ENCODE data around the gene HEATR1. TPM values are rescaled to one million over a fixed set of nuclear protein-coding genes. Genes with fewer than 3 reads are reported as not detected.
A peak's percentile ranks its signal among the peaks of the same experiment; 100 is the strongest.
"Not testable (repeated sequence)": the region's sequence is repeated elsewhere in the genome, so short reads cannot be mapped to it uniquely, and the experiment has no call there.

The HEATR1 gene
- total and polyA plus RNA-seq, 3 experiments from 2014 or later = 14.2 to 106 (median 101) TPM

DNA sequence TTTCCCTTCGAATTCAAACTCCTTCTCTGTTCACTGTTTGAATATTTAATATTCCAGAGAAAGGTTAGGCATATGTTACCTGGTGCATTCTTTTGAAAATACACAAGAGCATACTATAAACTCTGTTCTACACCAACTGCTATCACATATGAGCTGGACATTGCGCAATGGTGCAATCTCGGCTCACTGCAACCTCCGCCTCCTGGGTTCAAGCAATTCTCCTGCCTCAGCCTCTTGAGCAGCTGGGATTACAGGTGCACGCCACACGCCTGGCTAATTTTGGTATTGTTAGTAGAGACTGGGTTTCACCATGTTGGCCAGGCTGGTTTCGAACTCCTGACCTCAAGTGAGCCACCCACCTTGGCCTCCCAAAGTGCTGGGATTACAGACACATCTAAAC, 27.3 kb downstream of the HEATR1 start:
- H3K27ac ChIP-seq (ENCODE audit: low read depth, low read length); H3K27me3 ChIP-seq (ENCODE audit: insufficient read depth, low read length, poor library complexity, severe bottlenecking); H3K4me1 ChIP-seq (ENCODE audit: insufficient read depth, low read length); POLR2A ChIA-PET; H3K27me3 Mint-ChIP-seq; H3K27ac Mint-ChIP-seq; H3K4me3 ChIP-seq (ENCODE audit: low read length); H3K9me3 Mint-ChIP-seq; H3K9me3 ChIP-seq (ENCODE audit: low read length); DNase-seq; H3K4me3 Mint-ChIP-seq; CTCF ChIA-PET; H3K4me1 Mint-ChIP-seq: not testable (repeated sequence)
- peaks cover 23% of the 10 kb centered on the region for H3K36me3 ChIP-seq (ENCODE audit: insufficient read depth, low read length)
- H3K36me3 Mint-ChIP-seq = peaks cover 13 to 85% (median 39%) of the 10 kb centered on the region in 3 donors

- H3K9me3 Mint-ChIP-seq = no peaks in the 10 kb centered on the region
- peak overlapping the region in 2 of 8 donors; percentile 64 to 75 for H3K27ac Mint-ChIP-seq
- no peaks in the 10 kb centered on the region for H3K27me3 Mint-ChIP-seq
- Histone ChIP-seq H3K27me3 (ENCODE audit: insufficient read depth, low read length, poor library complexity, severe bottlenecking) (no peaks in the 10 kb centered on the region), H3K36me3 (ENCODE audit: insufficient read depth, low read length) (peaks cover 26% of the 10 kb centered on the region), H3K9me3 (ENCODE audit: low read length) (no peaks in the 10 kb centered on the region), H3K4me3 (ENCODE audit: low read length) (no peak overlapping the region), H3K27ac (ENCODE audit: low read depth, low read length) (no peak overlapping the region), H3K4me1 (ENCODE audit: insufficient read depth, low read length) (no peaks in the 10 kb centered on the region)
- ChIA-PET POLR2A (no interaction called here), CTCF (no interaction called here)
- peaks cover 0 to 2% (median 0%) of the 10 kb centered on the region in 3 donors for H3K4me1 Mint-ChIP-seq
- H3K36me3 Mint-ChIP-seq = peaks cover 13 to 84% (median 34%) of the 10 kb centered on the region in 3 donors
- no peak for DNase-seq
- no peak overlapping the region for H3K4me3 Mint-ChIP-seq
These were observed 28.3 kb downstream of the HEATR1 start for GRCh38 chr1:236576004-236576403.

- no peak for DNase-seq
- Mint-ChIP-seq H3K27me3 (no peaks in the 10 kb centered on the region), H3K4me3 (no peak overlapping the region), H3K9me3 (no peaks in the 10 kb centered on the region), H3K27ac (no peak overlapping the region), H3K4me1 (peaks cover 0 to 2% (median 0%) of the 10 kb centered on the region in 3 donors), H3K36me3 (peaks cover 13 to 88% (median 34%) of the 10 kb centered on the region in 3 donors)
- no peaks in the 10 kb centered on the region for H3K4me1 ChIP-seq (ENCODE audit: insufficient read depth, low read length)
- no peak overlapping the region for H3K27ac ChIP-seq (ENCODE audit: low read depth, low read length)
- peaks cover 29% of the 10 kb centered on the region for H3K36me3 ChIP-seq (ENCODE audit: insufficient read depth, low read length)
- H3K9me3 ChIP-seq (ENCODE audit: low read length) = no peaks in the 10 kb centered on the region
- ChIA-PET CTCF (no interaction called here), POLR2A (no interaction called here)
- no peak overlapping the region for H3K4me3 ChIP-seq (ENCODE audit: low read length)
- no peaks in the 10 kb centered on the region for H3K27me3 ChIP-seq (ENCODE audit: insufficient read depth, low read length, poor library complexity, severe bottlenecking)
These were observed 28.8 kb downstream of the HEATR1 start for GRCh38 chr1:236575523-236575922.

DNA sequence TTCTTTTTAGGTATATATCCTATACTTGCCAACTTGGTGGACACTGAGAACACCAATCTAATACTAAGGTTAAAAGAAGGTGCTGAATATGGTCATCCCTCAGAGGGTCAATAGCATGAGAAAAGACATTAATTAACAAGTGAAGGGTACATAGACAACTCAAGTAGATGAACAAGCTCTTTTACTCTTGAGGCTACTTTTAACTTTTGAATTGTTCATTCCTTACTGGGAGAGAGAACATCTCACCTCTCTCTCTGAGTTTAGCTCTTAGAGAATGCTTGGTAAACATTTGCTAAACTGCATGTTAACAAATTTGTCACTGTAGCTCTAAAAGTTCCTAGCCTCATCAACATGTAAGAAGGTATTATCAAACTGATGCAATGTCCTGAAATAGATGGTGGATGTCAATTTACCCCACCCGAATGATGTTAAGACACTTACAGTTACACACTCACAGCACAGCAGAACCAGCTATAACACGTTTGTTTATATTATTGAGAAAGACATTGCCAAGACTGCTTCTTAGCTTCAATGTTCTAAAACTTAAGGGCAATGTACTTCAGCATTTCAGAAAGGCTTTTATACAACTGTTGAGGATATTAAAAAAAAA, 35.9 kb downstream of the HEATR1 start:
- ChIA-PET CTCF (no interaction called here), POLR2A (interaction anchor here (0.6 kb wide), 1 partner anchor 202 kb away, joined by 3 read pairs; no protein-coding TSS in a partner anchor)
- H3K36me3 Mint-ChIP-seq = peaks cover 8 to 97% (median 46%) of the 10 kb centered on the region in 3 donors
- no peaks in the 10 kb centered on the region for H3K9me3 ChIP-seq (ENCODE audit: low read length)
- no peaks in the 10 kb centered on the region for H3K27me3 Mint-ChIP-seq
- H3K4me1 ChIP-seq (ENCODE audit: insufficient read depth, low read length) = no peaks in the 10 kb centered on the region
- no peaks in the 10 kb centered on the region for H3K9me3 Mint-ChIP-seq
- no peaks in the 10 kb centered on the region for H3K4me1 Mint-ChIP-seq
- H3K27me3 ChIP-seq (ENCODE audit: insufficient read depth, low read length, poor library complexity, severe bottlenecking) = no peaks in the 10 kb centered on the region
- no peak for DNase-seq
- H3K4me3 ChIP-seq (ENCODE audit: low read length) = no peak overlapping the region
- no peak overlapping the region for H3K27ac ChIP-seq (ENCODE audit: low read depth, low read length)
- peaks cover 71% of the 10 kb centered on the region for H3K36me3 ChIP-seq (ENCODE audit: insufficient read depth, low read length)
- H3K27ac Mint-ChIP-seq = peak overlapping the region in 1 of 8 donors; percentile 29
- H3K4me3 Mint-ChIP-seq = no peak overlapping the region

- H3K9me3 ChIP-seq (ENCODE audit: low read length) = no peaks in the 10 kb centered on the region
- H3K9me3 Mint-ChIP-seq = no peaks in the 10 kb centered on the region
- no peak for DNase-seq
- CTCF ChIA-PET = no interaction called here
- H3K27me3 ChIP-seq (ENCODE audit: insufficient read depth, low read length, poor library complexity, severe bottlenecking) = no peaks in the 10 kb centered on the region
- H3K36me3 Mint-ChIP-seq = peaks cover 8 to 94% (median 45%) of the 10 kb centered on the region in 3 donors
- H3K4me3 ChIP-seq (ENCODE audit: low read length) = no peak overlapping the region
- no peaks in the 10 kb centered on the region for H3K4me1 Mint-ChIP-seq
- H3K36me3 ChIP-seq (ENCODE audit: insufficient read depth, low read length) = peaks cover 54% of the 10 kb centered on the region
- H3K27ac Mint-ChIP-seq = no peak overlapping the region
- no peaks in the 10 kb centered on the region for H3K4me1 ChIP-seq (ENCODE audit: insufficient read depth, low read length)
- H3K4me3 Mint-ChIP-seq = no peak overlapping the region
- no peaks in the 10 kb centered on the region for H3K27me3 Mint-ChIP-seq
- POLR2A ChIA-PET = no interaction called here
- no peak overlapping the region for H3K27ac ChIP-seq (ENCODE audit: low read depth, low read length)
These were observed 38.8 kb downstream of the HEATR1 start for GRCh38 chr1:236565530-236565929.

DNA sequence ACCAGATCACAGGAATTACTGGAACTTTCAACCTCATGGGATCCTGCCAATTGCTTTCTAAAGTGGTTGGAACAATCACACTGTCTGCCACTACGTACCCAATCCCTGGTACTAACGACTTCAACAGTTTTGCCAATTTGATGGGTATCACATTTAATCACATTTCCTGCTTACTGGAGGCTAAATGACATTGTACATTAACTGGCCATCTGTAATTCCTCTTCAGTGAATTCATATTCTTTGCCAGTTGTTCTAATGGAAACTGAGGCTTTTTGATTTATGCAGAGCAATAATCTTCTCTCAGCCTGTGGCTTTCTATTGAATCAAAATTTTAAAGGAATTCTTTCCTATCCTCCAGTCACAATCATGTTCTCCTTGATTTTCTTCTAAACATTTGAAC, 42.3 kb downstream of the HEATR1 start:
- CTCF ChIA-PET = no interaction called here

DNA sequence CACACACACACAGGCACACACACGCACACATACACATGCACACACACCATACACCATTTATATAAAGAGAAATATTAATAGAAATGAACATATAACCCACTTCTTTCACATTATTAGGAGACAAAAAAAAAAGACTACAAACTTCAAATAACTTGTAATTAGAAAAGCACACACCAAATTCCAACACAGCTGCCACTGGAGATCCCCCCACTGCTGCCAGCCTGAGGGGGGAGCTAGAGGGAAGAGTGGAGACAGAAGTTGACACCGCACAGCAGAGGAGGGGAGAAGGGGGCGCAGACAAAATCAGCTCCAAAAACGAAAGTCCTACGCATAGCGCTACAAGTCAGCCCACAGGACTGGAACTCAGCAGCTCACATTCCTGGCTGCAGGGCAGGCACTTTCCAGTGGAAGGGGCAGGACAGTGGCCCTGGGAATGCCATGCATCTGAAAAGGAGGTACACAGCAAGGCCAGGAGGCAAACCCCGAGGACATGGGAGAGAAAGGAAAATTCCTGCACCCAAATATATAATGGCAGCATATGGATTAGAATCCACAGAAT, 44.0 kb downstream of the HEATR1 start:
- Mint-ChIP-seq H3K9me3 (no peaks in the 10 kb centered on the region), H3K36me3 (peaks cover 6 to 92% (median 42%) of the 10 kb centered on the region in 3 donors), H3K27me3 (no peaks in the 10 kb centered on the region), H3K27ac (peak overlapping the region in 4 of 8 donors; percentile 21 to 83 (median 64)), H3K4me3 (no peak overlapping the region), H3K4me1 (no peaks in the 10 kb centered on the region)
- no peaks in the 10 kb centered on the region for H3K4me1 ChIP-seq (ENCODE audit: insufficient read depth, low read length)
- no peak overlapping the region for H3K27ac ChIP-seq (ENCODE audit: low read depth, low read length)
- H3K27me3 ChIP-seq (ENCODE audit: insufficient read depth, low read length, poor library complexity, severe bottlenecking) = no peaks in the 10 kb centered on the region
- no peaks in the 10 kb centered on the region for H3K9me3 ChIP-seq (ENCODE audit: low read length)
- ChIA-PET POLR2A (no interaction called here), CTCF (no interaction called here)
- peaks cover 64% of the 10 kb centered on the region for H3K36me3 ChIP-seq (ENCODE audit: insufficient read depth, low read length)
- no peak for DNase-seq
- H3K4me3 ChIP-seq (ENCODE audit: low read length) = no peak overlapping the region

More for the DNA sequence above, 42.3 kb downstream of the HEATR1 start:
- Histone ChIP-seq H3K9me3 (ENCODE audit: low read length) (no peaks in the 10 kb centered on the region), H3K4me1 (ENCODE audit: insufficient read depth, low read length) (no peaks in the 10 kb centered on the region), H3K4me3 (ENCODE audit: low read length) (no peak overlapping the region), H3K36me3 (ENCODE audit: insufficient read depth, low read length) (peaks cover 63% of the 10 kb centered on the region), H3K27me3 (ENCODE audit: insufficient read depth, low read length, poor library complexity, severe bottlenecking) (no peaks in the 10 kb centered on the region), H3K27ac (ENCODE audit: low read depth, low read length) (no peak overlapping the region)
- Mint-ChIP-seq H3K9me3 (no peaks in the 10 kb centered on the region), H3K4me1 (no peaks in the 10 kb centered on the region), H3K27ac (peak overlapping the region in 5 of 8 donors; percentile 7 to 75 (median 52)), H3K36me3 (peaks cover 3 to 92% (median 43%) of the 10 kb centered on the region in 3 donors), H3K27me3 (no peaks in the 10 kb centered on the region), H3K4me3 (no peak overlapping the region)
- DNase-seq = no peak
- POLR2A ChIA-PET = no interaction called here

GRCh38 chr1:236558846-236559245, 45.5 kb downstream of the HEATR1 start:
- Histone ChIP-seq H3K9me3 (ENCODE audit: low read length) (no peaks in the 10 kb centered on the region), H3K27me3 (ENCODE audit: insufficient read depth, low read length, poor library complexity, severe bottlenecking) (no peaks in the 10 kb centered on the region), H3K36me3 (ENCODE audit: insufficient read depth, low read length) (peaks cover 55% of the 10 kb centered on the region), H3K27ac (ENCODE audit: low read depth, low read length) (no peak overlapping the region), H3K4me1 (ENCODE audit: insufficient read depth, low read length) (no peaks in the 10 kb centered on the region), H3K4me3 (ENCODE audit: low read length) (no peak overlapping the region)
- H3K9me3 Mint-ChIP-seq = no peaks in the 10 kb centered on the region
- ChIA-PET POLR2A (no interaction called here), CTCF (interaction anchor here (1.4 kb wide), 1 partner anchor 9 kb away, joined by 4 read pairs; no protein-coding TSS in a partner anchor)
- no peaks in the 10 kb centered on the region for H3K4me1 Mint-ChIP-seq
- H3K36me3 Mint-ChIP-seq = peaks cover 6 to 89% (median 36%) of the 10 kb centered on the region in 3 donors
- no peak overlapping the region for H3K4me3 Mint-ChIP-seq
- H3K27ac Mint-ChIP-seq = peak overlapping the region in 1 of 8 donors; percentile 55
- no peaks in the 10 kb centered on the region for H3K27me3 Mint-ChIP-seq
- no peak for DNase-seq

All from CD8-positive, alpha-beta memory T cell (primary cell).